ENCODE results near the gene LMTK3. TPM values are rescaled to one million over a fixed set of nuclear protein-coding genes. Genes with fewer than 3 reads are reported as not detected.
"Not testable (repeated sequence)": the region's sequence is repeated elsewhere in the genome, so short reads cannot be mapped to it uniquely, and the experiment has no call there.

Gene LMTK3
- polyA plus RNA-seq, 6 donors from 2014 or later = not detected

- ATAC-seq (ENCODE audit: low read depth in 2 of 2) (no peak), DNase-seq (no peak)
- peaks cover 6 to 16% (median 13%) of the 10 kb centered on the region in 3 donors for H3K27me3 Mint-ChIP-seq
- no peak overlapping the region for H3K27ac Mint-ChIP-seq
- H3K4me1 Mint-ChIP-seq = no peaks in the 10 kb centered on the region
- no peaks in the 10 kb centered on the region for H3K9me3 Mint-ChIP-seq
- H3K36me3 Mint-ChIP-seq = no peaks in the 10 kb centered on the region
- H3K4me3 Mint-ChIP-seq = no peak overlapping the region
Observed at GRCh38 chr19:48549380-48549779, 37.7 kb upstream of the LMTK3 start.

DNA sequence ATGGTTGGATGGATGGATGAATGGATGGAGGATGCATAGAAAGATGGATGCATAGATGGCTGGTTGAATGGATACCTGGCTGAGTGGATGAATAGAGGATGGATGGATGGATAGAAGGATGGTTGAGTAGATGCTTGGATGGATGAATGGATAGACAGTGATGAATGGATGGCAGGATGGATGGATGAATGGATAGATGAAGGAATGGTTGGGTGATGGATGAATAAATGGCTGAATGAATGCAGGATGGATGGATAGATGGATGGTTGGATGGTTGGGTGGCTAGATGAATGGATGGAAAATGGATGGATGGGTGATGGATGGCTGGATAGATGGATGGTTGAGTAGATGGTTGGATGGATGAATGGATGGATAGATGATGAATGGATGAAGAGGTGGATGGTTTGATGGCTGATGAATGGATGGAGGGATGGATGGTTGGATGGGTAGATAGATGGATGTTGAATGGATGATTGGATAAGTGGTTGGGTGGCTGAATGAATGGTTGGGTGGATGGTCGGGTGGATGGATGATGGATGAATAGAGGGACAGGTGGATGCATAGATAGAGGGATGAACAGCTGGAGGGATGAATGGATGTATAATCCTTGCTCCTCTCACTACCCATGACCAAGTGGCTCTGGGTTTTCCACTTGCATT, 36.7 kb upstream of the LMTK3 start:
- no peaks in the 10 kb centered on the region for H3K36me3 Mint-ChIP-seq
- H3K27ac Mint-ChIP-seq = no peak overlapping the region
- no peak overlapping the region for H3K4me3 Mint-ChIP-seq
- H3K4me1 Mint-ChIP-seq = no peaks in the 10 kb centered on the region
- no peak for DNase-seq
- H3K9me3 Mint-ChIP-seq = no peaks in the 10 kb centered on the region
- H3K27me3 Mint-ChIP-seq = peaks cover 6 to 9% (median 8%) of the 10 kb centered on the region in 3 donors
- ATAC-seq (ENCODE audit: low read depth in 2 of 2) = no peak

- Mint-ChIP-seq H3K36me3 (no peaks in the 10 kb centered on the region), H3K9me3 (peaks cover 0 to 2% (median 0%) of the 10 kb centered on the region in 7 donors), H3K4me3 (no peak overlapping the region), H3K27me3 (peaks cover 6 to 9% (median 8%) of the 10 kb centered on the region in 3 donors), H3K4me1 (no peaks in the 10 kb centered on the region), H3K27ac (no peak overlapping the region)
- DNase-seq (no peak), ATAC-seq (ENCODE audit: low read depth in 2 of 2) (no peak)
Observed at GRCh38 chr19:48547722-48548121, 36.1 kb upstream of the LMTK3 start.

GRCh38 chr19:48544856-48545750, 33.5 kb upstream of the LMTK3 start:
- Mint-ChIP-seq H3K27me3 (no peaks in the 10 kb centered on the region), H3K27ac (no peak overlapping the region), H3K36me3 (no peaks in the 10 kb centered on the region), H3K4me1 (no peaks in the 10 kb centered on the region), H3K4me3 (no peak overlapping the region), H3K9me3 (peaks cover 0 to 2% (median 0%) of the 10 kb centered on the region in 7 donors)
- DNase-seq (no peak), ATAC-seq (ENCODE audit: low read depth in 2 of 2) (no peak)

GRCh38 chr19:48543121-48543710, 31.6 kb upstream of the LMTK3 start:
- Mint-ChIP-seq H3K4me3 (no peak overlapping the region), H3K27ac (peak overlapping the region in 1 of 6 donors; percentile 54), H3K9me3 (peaks cover 0 to 2% (median 0%) of the 10 kb centered on the region in 7 donors), H3K27me3 (no peaks in the 10 kb centered on the region), H3K4me1 (no peaks in the 10 kb centered on the region), H3K36me3 (no peaks in the 10 kb centered on the region)
- ATAC-seq (ENCODE audit: low read depth in 2 of 2) (no peak), DNase-seq (no peak)

DNA sequence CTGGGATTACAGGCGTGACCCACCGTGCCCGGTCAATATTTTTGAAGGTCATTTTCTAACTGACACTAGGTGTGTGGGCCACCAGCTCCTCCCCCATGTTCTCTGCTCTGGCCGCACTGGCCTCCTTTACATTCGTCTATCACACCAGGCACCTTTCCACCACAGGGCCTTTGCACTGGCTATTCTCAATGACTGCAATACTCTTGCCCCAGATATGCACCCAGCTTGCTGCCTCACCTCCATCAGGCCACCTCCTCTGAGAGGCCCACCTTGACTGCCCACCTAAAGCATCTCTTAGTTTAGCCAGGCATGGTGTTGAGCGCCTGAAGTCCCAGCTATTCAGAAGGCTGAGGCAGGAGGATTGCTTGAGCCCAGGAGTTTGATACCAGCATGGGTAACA, 30.2 kb upstream of the LMTK3 start:
- H3K27ac Mint-ChIP-seq = peak overlapping the region in 1 of 6 donors; percentile 24
- H3K9me3 Mint-ChIP-seq = peaks cover 0 to 2% (median 0%) of the 10 kb centered on the region in 7 donors
- H3K4me1 Mint-ChIP-seq = no peaks in the 10 kb centered on the region
- H3K27me3 Mint-ChIP-seq = no peaks in the 10 kb centered on the region
- no peak for ATAC-seq (ENCODE audit: low read depth in 2 of 2)
- H3K36me3 Mint-ChIP-seq = no peaks in the 10 kb centered on the region
- no peak overlapping the region for H3K4me3 Mint-ChIP-seq
- DNase-seq = no peak

- ATAC-seq (ENCODE audit: low read depth in 2 of 2) (no peak), DNase-seq (no peak)
- Mint-ChIP-seq H3K9me3 (peaks cover 0 to 2% (median 0%) of the 10 kb centered on the region in 7 donors), H3K27ac (no peak overlapping the region), H3K27me3 (no peaks in the 10 kb centered on the region), H3K4me3 (no peak overlapping the region), H3K36me3 (no peaks in the 10 kb centered on the region), H3K4me1 (no peaks in the 10 kb centered on the region)
Observed at GRCh38 chr19:48540110-48540509, 28.5 kb upstream of the LMTK3 start.

GRCh38 chr19:48539503-48540096, 28.0 kb upstream of the LMTK3 start:
- no peak for DNase-seq
- Mint-ChIP-seq H3K4me3 (no peak overlapping the region), H3K4me1 (no peaks in the 10 kb centered on the region), H3K27me3 (no peaks in the 10 kb centered on the region), H3K36me3 (no peaks in the 10 kb centered on the region), H3K9me3 (peaks cover 0 to 2% (median 0%) of the 10 kb centered on the region in 7 donors), H3K27ac (peak overlapping the region in 1 of 6 donors; percentile 81)
- ATAC-seq (ENCODE audit: low read depth in 2 of 2) = no peak

DNA sequence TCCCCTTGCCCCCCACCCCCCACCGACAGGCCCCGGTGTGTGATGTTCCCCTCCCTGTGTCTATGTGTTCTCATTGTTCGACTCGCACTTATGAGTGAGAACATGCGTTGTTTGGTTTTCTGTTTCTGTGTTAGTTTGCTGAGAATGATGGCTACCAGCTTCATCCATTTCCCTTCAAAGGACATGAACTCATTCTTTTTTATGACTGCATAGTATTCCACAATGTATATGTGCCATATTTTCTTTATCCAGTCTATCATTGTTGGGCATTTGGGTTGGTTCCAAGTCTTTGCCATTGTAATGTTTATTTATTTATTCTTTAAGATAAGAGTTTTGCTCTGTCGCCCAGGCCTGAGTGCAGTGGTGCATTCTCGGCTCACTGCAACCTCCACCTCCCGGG, 26.4 kb upstream of the LMTK3 start:
- H3K27me3 Mint-ChIP-seq; DNase-seq; H3K36me3 Mint-ChIP-seq; H3K27ac Mint-ChIP-seq; H3K4me1 Mint-ChIP-seq; ATAC-seq (ENCODE audit: low read depth in 2 of 2); H3K9me3 Mint-ChIP-seq; H3K4me3 Mint-ChIP-seq: not testable (repeated sequence)

DNA sequence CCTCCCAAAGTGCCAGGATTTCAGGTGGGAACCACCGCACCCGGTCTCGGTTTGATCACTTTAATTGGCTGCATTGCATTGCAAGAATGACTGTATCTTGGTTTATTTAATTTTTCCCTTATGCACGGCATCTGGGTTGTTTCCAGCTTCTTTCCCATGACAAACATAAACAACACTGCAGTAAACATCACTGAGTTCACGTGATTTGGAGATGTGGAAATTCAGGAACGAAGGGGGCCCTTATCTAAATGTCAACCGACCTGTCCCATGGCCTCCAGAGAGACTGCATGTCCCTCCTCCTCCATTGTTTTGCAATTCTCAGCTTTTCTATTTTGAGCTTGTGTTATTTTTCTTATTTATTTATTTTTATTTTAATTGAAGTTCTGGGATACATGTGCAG, 25.9 kb upstream of the LMTK3 start:
- Mint-ChIP-seq H3K27ac (no peak overlapping the region), H3K4me1 (no peaks in the 10 kb centered on the region), H3K4me3 (no peak overlapping the region), H3K36me3 (no peaks in the 10 kb centered on the region), H3K27me3 (peaks cover 0 to 3% (median under 1%) of the 10 kb centered on the region in 3 donors), H3K9me3 (no peaks in the 10 kb centered on the region)
- ATAC-seq (ENCODE audit: low read depth in 2 of 2) = no peak
- DNase-seq = no peak

- Mint-ChIP-seq H3K9me3 (peaks cover 0 to 10% (median 7%) of the 10 kb centered on the region in 7 donors), H3K27ac (no peak overlapping the region), H3K27me3 (peaks cover 9 to 21% (median 17%) of the 10 kb centered on the region in 3 donors), H3K4me3 (no peak overlapping the region), H3K4me1 (no peaks in the 10 kb centered on the region), H3K36me3 (peaks cover 0 to 10% of the 10 kb centered on the region in 2 donors)
- DNase-seq (no peak), ATAC-seq (ENCODE audit: low read depth in 2 of 2) (no peak)
Observed at GRCh38 chr19:48533770-48534169, 22.1 kb upstream of the LMTK3 start.

- ATAC-seq (ENCODE audit: low read depth in 2 of 2) = no peak
- no peaks in the 10 kb centered on the region for H3K4me1 Mint-ChIP-seq
- H3K27me3 Mint-ChIP-seq = peaks cover 14 to 21% (median 17%) of the 10 kb centered on the region in 3 donors
- peaks cover 0 to 34% (median 20%) of the 10 kb centered on the region in 7 donors for H3K9me3 Mint-ChIP-seq
- H3K4me3 Mint-ChIP-seq = no peak overlapping the region
- no peak for DNase-seq
- no peak overlapping the region for H3K27ac Mint-ChIP-seq
- peaks cover 7 to 30% of the 10 kb centered on the region in 2 donors for H3K36me3 Mint-ChIP-seq
Observed at GRCh38 chr19:48530770-48531169, 19.1 kb upstream of the LMTK3 start.

DNA sequence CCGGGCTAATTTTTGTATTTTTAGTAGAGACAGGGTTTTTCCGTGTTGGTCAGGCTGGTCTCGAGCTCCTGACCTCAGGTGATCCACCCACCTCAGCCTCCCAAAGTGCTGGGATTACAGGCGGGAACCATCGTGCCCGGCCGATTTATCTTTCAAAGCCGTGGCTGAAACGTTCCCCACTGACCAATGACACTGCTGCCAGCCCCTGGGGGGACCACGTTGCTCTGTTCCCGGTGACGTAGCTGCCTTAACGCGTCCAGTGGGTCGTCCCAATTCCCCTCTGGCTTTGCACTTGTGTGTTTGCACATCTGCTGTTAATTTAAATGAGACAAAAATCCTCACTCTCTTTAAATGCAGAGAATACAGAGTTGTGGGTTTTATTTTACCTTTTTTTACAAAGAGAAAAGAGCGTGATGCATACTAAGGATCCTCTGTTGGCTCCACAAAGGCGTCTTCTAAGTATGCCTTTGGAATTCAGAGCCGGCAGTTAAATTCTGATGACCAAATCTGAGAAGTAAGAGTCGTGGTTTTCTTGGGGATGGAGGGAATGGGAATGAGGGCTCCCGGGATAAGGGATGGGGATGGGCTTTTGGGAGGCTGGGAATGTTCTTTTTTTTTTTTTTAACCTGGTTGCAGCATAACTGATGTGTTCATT, 18.6 kb upstream of the LMTK3 start:
- Mint-ChIP-seq H3K36me3 (peaks cover 7 to 30% of the 10 kb centered on the region in 2 donors), H3K27me3 (peaks cover 14 to 21% (median 17%) of the 10 kb centered on the region in 3 donors), H3K9me3 (peaks cover 0 to 34% (median 20%) of the 10 kb centered on the region in 7 donors), H3K4me1 (no peaks in the 10 kb centered on the region), H3K27ac (no peak overlapping the region), H3K4me3 (no peak overlapping the region)
- no peak for ATAC-seq (ENCODE audit: low read depth in 2 of 2)
- no peak for DNase-seq

All from naive B cell (primary cell).